PC-3 (cell line): ENCODE measurements around the gene PSMA8.

Experiments
- CTCF ChIP-seq: fragments of 300-600 bp; sonication (generic); conservative IDR thresholded peaks from 2 replicates; pipeline ENCODE4 v1.5.1; 2017; ENCODE audit warnings: antibody characterized with exemption, low read depth, mild to moderate bottlenecking, low read length
- EZH2 ChIP-seq: fragments of 300-600 bp; sonication (generic); IDR thresholded peaks from one replicate; pipeline ENCODE4 v1.6.1; 2017; ENCODE audit warnings: antibody characterized with exemption, mild to moderate bottlenecking, low read length; ENCODE audit not compliant: unreplicated experiment

GRCh38 chr18:26097563-26097962 lies 36.1 kb upstream of the PSMA8 start:
- no peak for TF ChIP-seq EZH2
- TF ChIP-seq CTCF: no peak
